HG02973 (cell line): ENCODE data around the gene IFNAR2.
A peak's percentile ranks its signal among the peaks of the same experiment; 100 is the strongest.
"Not testable (repeated sequence)": the region's sequence is repeated elsewhere in the genome, so short reads cannot be mapped to it uniquely, and the experiment has no call there.

Experiments used
- ATAC-seq: cut with Tn5 transposase; IDR thresholded peaks from one replicate; pipeline ENCODE4 v1.9.1; 2021; ENCODE audit warnings: moderate library complexity; ENCODE audit not compliant: unreplicated experiment

IFNAR2 gene

DNA sequence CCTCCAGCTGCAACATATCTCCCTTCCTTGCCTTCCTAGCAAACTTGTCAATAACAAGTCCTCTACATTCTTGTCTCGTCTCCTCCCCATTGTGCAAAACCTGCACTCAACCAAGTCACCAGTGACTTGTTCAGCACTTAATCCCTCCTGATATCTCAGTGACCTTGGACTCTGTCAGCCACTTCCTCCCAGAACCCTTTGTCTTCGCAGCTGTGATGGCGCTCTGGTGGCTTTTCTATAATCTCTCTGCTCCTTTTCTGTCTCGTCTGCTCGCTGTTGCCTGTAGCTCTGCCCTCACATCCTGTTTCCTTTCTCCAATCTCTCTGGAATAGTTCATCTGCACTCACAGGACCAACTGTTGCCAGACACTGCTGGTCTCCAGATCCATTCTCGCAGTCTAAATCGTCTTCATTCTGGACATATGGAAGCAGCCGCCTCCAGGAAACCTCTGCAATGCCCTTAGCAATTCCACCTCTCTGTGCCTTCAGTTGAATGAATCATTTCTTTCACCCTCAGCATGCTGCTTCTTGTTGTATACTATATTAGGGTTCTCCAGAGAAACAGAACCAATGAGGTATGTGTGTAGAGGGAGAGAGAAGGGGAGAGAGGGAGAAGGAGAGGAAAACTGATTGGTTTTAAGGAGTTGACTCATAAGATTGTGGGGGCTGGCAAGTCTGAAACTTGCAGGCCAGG is 17.4 kb upstream of the IFNAR2 start:
- no peak for ATAC-seq

DNA sequence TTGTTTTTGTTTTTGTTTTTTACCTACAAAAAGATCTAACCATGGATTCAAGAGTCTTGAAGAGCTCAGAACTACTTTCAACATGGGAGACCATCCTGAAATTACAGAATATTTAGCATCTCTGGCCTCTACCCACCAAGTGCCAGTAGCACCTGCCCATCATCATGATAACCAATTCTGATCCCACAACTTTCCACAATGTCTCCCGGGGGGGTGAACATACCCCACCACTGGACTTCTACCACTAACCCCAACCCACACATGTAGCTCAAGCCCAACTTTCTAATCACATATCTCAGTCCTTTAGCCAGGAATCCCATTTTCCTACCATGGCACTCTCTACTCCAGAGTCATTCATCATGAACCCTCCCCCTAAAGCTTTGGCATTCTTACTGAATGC is 15.7 kb upstream of the IFNAR2 start:
- no peak for ATAC-seq

DNA sequence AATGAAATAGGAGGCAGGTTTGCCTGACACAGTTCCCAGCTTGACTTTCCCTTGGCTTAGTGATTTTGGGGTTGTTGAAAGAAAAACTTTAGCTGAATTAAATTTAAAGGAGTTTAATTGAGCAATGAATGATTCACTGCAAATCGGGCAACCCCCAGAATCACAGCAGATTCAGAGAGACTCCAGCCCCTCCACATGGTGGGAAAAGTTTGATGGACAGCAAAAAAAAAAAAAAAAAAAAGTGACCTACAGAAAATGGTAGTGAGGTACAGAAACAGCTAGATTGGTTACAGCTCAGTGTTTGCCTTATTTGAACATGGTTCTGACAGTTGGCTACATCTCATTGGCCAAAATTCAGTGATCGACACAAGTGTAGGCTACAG is 12.6 kb upstream of the IFNAR2 start:
- no peak for ATAC-seq

DNA sequence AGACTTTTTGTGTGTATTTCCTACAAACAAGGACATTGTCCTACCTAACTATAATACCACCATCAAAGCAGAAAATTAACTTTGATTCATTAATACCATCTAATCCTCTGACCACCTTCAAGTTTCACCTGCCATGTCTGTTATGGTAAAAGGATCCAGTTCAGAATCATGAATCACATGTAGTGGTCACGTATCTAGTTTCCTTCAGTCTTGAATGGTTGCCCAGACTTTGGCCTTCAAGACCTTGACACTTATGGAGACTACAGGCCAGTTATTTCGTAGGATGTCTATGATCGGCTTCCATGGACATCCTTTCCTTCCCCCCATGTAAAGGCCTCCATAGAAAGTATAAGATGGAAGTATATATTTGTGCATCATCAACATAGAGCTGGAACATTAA is 10.4 kb upstream of the IFNAR2 start:
- ATAC-seq: no peak

DNA sequence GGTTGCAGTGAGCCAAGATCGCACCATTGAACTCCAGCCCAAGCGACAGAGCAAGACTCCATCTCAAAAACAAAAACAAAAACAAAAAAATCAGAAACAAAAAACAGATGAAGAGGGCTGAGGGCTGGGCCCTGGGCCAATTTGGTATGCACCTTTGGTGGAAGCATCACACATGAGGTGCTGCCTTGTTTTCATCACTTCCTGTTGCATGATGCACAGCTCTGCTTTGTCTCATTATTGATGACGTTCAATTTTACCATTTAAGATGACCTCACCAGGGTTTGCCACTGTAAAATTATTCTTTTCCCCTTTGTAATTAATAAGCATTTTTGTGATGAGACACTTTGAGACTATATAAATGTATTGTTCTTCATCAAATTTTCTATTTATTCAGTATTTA is 9.8 kb upstream of the IFNAR2 start:
- no peak for ATAC-seq

DNA sequence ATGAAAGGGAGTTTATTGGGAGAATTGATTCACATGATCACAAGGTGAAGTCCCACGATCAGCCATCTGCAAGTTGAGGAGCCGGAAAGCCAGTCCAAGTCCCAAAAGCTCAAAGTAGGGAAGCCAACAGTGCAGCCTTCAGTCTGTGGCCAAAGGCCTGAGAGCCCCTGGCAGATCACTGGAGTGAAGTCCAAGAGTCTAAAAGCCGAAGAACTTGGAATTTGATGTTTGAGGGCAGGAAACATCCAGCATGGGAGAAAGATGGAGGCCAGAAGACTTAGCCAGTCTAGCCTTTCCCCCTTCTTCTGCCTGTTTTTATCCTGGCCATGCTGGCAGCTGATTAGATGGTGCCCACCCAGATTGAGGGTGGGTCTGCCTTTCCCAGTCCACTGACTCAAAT is 4.4 kb upstream of the IFNAR2 start:
- not testable (repeated sequence) for ATAC-seq

DNA sequence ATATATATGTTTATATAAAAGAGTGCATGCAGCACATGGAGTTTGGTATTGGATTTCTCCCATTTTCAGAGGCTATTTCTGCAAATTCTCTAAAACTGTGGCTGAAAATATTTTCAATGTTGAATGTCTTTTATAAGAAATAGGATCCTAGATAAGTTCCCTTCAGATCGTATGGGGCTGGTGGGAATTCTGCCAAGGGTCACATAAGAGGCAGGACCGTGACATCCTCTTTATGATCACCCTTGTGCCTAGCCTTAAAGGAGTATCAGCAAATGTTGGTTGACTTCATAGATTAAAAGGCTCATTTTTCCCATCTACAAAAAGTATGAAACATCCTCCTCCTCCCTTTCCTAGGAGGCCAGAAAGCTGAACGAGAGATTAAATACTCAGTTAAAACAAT is 1.3 kb upstream of the IFNAR2 start:
- no peak for ATAC-seq

DNA sequence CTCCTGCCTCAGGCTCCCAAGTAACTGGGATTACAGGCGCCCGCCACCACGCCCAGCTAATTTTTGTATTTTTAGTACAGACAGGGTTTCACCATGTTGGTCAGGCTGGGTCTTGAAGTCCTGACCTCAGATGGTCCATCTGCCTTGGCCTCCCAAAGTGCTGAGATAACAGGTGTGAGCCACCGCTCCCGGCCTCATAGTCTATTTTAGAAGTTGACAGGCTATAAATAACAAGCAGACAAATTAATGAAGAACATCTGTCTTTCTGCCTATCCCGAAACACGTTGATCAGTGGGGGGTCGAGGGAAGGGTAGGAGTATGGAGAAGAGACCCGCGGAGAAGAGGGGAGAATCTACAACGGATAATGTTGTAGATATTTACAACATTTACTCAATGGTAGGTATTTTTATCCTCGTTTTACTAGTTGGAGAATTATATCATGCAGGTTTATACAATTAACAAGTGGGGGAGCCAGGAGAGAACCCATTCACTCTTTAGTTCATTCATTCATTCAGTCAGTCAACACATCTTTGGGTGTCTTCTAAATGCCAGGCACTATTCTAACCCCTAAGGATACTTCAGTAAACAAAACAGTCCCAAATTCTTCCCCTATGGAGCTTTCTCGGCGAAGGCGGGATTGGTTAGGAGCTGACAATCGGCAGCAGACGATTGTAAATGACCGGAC is 497 bp upstream of the IFNAR2 start:
- no peak for ATAC-seq

DNA sequence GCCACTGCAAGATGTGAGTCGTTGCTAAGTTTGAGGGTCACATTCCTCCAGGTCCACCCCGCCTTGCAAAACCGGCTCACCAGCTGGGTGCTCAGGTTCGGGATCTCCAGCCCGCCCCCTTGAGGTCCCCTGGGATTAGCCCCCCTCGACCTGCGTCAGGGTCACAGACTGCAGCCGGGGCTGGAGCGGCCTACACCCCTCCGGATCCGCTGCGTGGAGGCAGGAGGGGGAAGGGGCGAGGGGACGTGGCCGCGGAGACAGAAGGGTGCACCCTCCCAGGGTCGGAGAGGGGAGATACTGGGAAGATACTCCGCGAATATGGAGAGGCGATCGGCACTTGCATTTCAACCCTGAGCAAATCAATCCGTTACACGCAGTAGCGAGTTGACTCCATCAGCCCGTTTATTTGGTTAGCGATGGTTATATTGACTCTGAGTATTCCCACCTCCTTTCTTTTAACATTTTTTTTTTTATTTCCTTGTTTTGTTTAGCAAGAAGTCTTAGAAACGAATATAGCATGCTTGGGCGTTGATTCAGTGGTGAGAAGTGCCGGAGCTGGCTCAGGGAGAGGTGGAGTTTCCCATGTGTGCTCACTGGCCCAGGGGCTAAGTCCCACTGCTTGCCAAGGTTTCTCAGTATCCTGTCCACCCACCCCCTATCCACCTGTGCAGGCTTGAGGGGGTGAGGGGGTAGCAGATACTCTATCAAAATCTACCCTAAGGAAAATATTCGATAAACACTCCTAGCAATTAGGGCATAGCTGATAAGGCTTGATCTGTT is 997 bp downstream of the IFNAR2 start:
- ATAC-seq: peak; percentile 32

DNA sequence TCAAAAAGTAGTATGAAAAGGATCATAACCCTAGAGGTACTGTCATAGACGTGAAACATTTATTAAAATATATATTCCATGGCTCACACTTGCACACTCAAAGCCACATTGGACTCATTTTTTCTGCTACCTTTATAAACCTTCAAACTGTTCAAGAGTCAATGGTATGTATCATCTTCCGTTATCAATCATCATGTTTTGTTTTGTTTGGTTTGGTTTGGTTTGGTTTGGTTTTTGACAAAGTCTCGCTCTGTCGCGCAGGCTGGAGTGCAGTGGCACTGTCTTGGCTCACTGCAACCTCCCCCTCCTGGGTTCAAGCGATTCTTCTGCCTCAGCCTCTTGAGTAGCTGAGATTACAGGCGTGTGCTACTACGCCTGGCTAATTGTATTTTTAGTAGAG is 1.8 kb downstream of the IFNAR2 start:
- no peak for ATAC-seq

DNA sequence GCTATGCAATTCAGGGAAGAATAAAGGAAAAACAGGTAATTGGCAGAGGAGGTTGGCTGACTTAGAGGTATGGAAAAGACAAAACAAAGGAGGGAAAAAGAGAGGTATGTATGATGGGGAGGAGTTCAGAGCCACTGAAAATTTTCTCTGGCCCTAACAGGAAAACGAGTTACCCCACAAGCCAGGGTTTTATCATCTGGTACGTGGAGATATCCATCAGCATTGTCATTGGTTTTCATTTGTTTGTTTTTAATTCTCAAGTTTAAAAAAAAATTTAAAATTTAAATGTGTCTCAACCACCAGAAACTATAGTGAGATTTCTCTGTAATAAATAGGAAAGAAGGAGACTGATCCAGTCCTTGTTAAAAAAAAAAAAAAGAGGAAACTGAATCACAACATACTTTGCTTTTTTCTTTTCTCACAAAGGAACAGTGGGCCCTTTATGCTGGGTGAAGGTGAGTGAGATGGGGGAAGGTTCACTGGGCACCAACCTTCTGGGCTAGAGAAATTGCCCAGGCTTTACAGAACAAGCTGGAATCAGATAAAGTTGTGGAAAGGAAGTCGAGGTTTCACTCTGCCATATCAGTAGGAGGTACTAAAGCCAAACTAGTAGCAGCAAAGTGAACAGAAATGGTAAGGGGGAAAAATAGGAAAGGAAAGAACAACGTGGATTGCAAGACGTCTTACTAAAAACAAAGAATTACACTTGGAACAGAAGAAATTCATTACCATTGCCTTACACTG is 2.7 kb downstream of the IFNAR2 start:
- ATAC-seq: no peak

DNA sequence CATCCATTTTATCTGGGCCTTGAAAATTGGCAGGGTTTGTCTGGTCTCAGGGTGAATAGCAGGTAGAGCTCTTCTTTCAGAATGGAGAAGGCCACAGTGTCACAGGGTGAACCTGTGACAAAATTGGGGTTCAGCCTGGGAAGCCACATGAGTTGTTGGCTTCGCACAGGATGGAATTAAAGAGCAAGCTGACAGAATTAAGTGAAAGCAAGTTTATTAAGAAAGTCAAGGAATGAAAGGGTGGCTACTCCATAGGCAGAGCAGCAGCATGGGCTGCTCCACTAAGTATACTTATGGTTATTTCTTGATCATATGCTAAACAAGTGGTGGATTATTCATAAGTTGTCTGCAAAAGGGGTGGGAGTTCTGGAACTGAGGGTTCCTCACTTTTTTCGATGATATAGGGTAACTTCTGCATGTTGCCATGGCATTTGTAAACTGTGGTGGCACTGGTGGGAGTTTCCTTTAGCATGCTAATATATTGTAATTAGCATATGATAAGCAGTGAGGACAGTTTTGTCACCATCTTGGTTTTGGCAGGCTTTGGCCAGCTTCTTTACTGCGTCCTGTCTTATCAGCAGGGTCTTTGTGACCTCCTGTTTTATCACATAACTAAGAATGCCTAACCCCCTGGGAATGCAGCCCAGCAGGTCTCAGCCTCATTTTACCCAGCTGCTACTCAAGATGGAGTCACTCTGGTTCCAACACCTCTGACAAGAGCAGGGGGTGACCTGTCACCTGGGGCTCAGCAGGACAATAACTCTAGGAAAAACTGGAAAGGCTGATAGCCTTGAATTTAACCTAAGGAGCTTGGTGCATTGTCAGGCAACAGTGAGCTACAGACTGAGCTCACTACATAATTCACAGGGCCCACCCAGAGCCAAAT is 5.1 kb downstream of the IFNAR2 start:
- no peak for ATAC-seq

DNA sequence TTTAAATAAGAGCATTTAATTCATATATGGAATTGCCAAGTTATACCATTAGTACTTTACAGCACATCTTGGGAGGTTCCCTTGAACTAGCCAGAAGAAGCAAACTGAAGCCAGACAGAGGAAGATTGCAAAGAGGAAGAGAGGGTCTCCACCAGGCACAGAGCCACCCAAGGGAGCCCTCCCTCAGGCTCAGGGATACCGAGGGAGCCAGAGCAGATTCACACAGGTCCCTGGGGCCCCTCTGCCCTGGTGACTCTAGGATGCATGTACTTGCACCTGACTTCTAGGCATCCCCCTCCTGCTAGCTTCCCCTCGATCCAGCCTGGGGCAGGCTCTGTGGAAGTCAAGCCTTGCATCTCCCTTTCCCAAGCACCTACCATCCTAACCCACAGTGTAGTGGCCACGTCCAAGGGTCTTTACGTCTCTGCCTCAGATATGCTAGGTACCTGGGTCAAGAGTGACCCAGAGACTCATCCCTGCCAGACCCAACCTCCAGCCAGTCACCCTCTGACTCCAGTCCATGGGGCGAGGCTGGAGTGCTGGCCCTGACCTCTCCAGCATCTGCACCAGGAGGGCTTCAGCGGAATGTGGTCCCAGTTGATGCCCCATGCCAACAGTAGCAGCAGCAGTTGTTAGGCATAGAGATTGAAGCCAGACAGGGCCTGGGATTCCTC is 6.4 kb downstream of the IFNAR2 start:
- ATAC-seq: no peak

DNA sequence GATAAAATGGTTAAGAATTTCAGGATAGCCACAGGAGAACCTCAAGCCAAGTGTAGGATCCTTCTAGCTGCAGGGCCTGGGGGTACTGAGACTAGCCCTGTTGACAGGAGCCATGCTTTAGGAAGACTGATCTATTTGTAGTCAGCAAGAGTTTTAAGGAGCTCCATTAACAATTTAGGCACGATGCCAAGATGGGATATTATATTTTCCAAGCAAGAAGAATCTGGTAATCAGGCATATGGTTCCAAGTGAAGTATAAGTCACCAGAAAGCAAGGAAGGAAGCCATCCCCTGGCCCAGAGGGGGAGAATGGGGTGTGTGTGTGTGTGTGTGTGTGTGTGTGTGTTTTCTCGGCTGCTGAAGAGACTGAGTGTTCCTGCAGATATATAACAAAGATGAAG is 7.0 kb downstream of the IFNAR2 start:
- ATAC-seq: no peak

DNA sequence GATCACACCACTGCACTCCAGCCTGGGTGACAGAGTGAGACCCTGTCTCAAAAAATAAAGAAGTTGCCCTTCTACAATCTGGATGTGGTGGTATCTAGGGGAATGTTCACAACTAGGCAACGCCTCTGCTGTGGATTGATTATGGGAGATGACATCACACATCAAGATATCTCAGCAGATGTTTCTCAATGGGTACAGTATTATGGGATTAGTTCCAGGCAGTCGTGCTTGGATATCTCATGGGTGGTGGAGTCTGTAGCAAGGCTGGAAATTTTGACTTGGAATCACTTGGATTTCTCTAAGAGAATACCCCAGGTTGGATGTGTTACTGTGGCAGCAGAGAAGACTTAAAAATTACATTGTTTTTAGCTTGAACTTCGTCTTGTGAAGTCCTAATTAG is 7.7 kb downstream of the IFNAR2 start:
- ATAC-seq: no peak

DNA sequence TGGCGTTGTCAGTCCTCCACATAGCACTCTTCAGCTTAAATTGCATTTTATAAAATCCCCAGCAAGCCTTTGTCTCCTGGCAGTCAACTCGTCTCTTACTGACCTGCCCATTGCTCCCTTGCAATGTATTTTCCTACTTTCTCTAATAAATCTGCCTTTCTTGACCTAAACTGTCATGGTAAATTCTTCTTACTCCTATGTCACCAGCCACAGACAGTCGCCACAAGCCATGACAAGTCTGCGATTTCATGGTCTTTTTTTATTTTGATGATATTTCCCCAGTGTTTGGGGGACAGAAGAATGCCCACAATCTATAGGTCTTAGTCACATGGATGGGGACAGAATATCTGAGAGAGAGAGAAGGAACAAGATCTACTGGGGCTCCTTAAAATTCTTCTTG is 8.4 kb downstream of the IFNAR2 start:
- no peak for ATAC-seq

DNA sequence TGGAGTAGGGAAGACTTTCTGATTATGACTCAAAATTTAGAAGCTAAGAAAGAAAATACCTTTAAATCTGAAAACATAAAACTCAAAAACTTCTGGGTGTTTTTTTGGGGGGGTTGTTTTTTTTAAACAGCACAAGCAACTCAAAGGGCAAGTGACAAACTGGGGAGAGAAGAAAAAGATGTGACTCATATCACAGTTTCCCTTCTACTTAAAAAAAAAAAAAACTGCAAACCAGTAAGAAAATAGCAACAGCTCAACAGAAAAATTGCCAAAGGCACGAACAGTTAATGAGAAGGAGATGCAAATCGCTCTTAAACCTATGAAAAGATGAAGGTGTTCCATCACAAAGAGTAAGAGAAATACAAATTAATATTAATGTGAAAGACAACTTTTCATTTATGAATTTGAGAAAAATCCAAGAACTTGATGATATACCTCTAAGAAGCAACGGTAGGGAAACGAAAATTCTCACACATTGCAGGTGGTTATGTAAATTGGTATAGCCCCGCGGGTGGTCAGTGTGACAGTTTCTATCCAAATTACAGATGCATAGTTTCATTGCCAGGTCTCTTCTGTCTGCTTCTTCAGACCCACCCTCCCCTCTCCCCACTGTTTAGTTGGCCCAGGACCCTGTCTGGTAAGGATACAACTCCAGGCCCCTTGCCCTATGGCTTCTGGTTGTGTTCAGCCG is 9.0 kb downstream of the IFNAR2 start:
- ATAC-seq: peak; percentile 77

DNA sequence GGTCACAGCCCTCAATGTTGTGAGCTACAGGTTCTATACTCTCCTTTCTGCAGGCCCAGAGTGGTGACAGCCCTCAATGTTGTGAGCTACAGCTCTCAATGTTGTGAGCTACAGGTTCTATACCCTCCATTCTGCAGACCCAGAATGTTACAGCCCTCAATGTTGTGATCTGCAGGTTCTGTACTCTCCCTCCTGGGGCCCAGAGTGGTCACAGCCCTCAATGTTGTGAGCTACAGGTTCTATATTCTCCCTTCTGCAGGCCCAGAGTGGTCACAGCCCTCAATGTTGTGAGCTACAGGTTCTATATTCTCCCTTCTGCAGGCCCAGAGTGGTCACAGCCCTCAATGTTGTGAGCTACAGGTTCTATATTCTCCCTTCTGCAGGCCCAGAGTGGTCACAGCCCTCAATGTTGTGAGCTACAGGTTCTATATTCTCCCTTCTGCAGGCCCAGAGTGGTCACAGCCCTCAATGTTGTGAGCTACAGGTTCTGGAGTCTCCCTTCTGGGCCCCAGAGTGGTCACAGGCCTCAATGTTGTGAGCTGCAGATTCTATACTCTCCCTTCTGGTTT is 9.9 kb downstream of the IFNAR2 start:
- ATAC-seq: not testable (repeated sequence)

DNA sequence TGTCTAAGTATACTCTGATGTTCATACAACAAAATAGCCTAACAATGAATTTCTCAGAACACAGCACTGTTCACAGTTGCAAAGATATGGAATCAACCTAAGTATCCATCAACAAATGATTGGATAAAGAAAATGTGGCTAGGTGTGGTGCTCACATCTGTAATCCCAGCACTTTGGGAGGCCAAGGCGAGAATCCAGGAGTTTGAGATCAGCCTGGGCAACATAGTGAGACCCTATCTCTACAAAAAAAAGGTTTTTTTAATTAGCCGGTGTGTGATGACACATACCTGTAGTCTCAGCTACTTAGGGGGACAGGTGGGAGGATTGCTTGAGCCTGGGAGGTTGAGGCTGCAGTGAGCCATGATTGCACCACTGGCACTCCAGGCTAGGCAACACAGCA is 10.7 kb downstream of the IFNAR2 start:
- no peak for ATAC-seq
